GM12878 (cell line): ENCODE data around the gene PARVA. TPM values are rescaled to one million over a fixed set of nuclear protein-coding genes. Genes with fewer than 3 reads are reported as not detected.

ENCODE experiments used
- ATAC-seq: fragments of 200-7000 bp; cut with Tn5 transposase; 3 replicates; pipeline ENCODE4 v1.9.1; 2020; ENCODE audit warnings: mild to moderate bottlenecking, moderate library complexity
- BruUV-seq: library from RNA; stranded (reverse); fragments of 400-500 nt; replicated peaks from 2 replicates; lab custom pipeline; 2021; lab: Mats Ljungman, UMichigan
- CTCF ChIA-PET: fragments of 300-600 bp; sonication (Branson Sonifier 250); formaldehyde crosslinking; extraction: SDS; loops from one replicate; lab custom pipeline; 2021; ENCODE audit warnings: inconsistent platforms; lab: Yijun Ruan, JAX
- POLR2A ChIA-PET: fragments of 350-600 bp; formaldehyde crosslinking; extraction: SDS; loops from one replicate; lab custom pipeline; 2021; ENCODE audit warnings: inconsistent platforms; lab: Charles Lee
- RAD21 ChIA-PET: fragments of 300-600 bp; sonication (Branson Sonifier 250); formaldehyde crosslinking; loops from one replicate; lab custom pipeline; 2023; ENCODE audit warnings: antibody characterized with exemption; ENCODE audit not compliant: unreplicated experiment; lab: Charles Lee
- SMC1A ChIA-PET: fragments of 300-600 bp; sonication (Branson Sonifier 250); formaldehyde crosslinking; loops from one replicate; lab custom pipeline; 2023; ENCODE audit not compliant: unreplicated experiment, uncharacterized antibody; lab: Charles Lee
- DNase-seq: peaks from one replicate; pipeline ENCODE4 v3.0.0-alpha.2; 2011; ENCODE audit warnings: low read depth, low spot score
- FAIRE-seq: peaks from 3 replicates; lab custom pipeline; 2011; peaks lifted over from hg19 to GRCh38; lab: Jason Lieb, UNC
- H2AFZ ChIP-seq: 2 replicates; pipeline ENCODE4 v1.6.0; 2011; ENCODE audit warnings: low read depth, low read length, control low read depth; ENCODE audit not compliant: control insufficient read depth
- H3K27ac ChIP-seq: 2 replicates; pipeline ENCODE4 v1.5.1; 2011; ENCODE audit warnings: control low read depth; ENCODE audit not compliant: control insufficient read depth, insufficient read depth
- H3K27me3 ChIP-seq, 2 experiments: replicated peaks in 1 of 2; 2 replicates each; pipeline versions ENCODE4 v1.6.0 to v1.6.1; 2011; ENCODE audit warnings: low read length in 1 of 2; ENCODE audit not compliant: control insufficient read depth in 2 of 2, insufficient read depth in 2 of 2
- H3K36me3 ChIP-seq, 2 experiments: 2 replicates each; pipeline ENCODE4 v1.5.1; 2011; ENCODE audit warnings: low read length in 1 of 2; ENCODE audit not compliant: control insufficient read depth in 2 of 2, insufficient read depth in 2 of 2
- H3K4me1 ChIP-seq: 2 replicates; pipeline ENCODE4 v1.6.1; 2011; ENCODE audit warnings: mild to moderate bottlenecking, low read length, moderate library complexity, mixed read lengths; ENCODE audit not compliant: control insufficient read depth, insufficient read depth
- H3K4me2 ChIP-seq: 2 replicates; pipeline ENCODE4 v1.6.0; 2011; ENCODE audit warnings: control low read depth; ENCODE audit not compliant: control insufficient read depth, insufficient read depth
- H3K4me3 ChIP-seq: fragments of 200-600 bp; sonication (generic); 2 replicates; pipeline ENCODE4 v1.5.1; 2016
- H3K79me2 ChIP-seq: 2 replicates; pipeline ENCODE4 v1.6.0; 2011; ENCODE audit warnings: low read length; ENCODE audit not compliant: control insufficient read depth, insufficient read depth
- H3K9ac ChIP-seq: 2 replicates; pipeline ENCODE4 v1.8.0; 2011; ENCODE audit warnings: low read length, control low read depth, mixed read lengths; ENCODE audit not compliant: control insufficient read depth, insufficient read depth
- H3K9me3 ChIP-seq: replicated peaks from 3 replicates; pipeline ENCODE4 v1.5.1; 2011; ENCODE audit warnings: mild to moderate bottlenecking, low read length; ENCODE audit not compliant: control insufficient read depth, insufficient read depth
- H4K20me1 ChIP-seq: 2 replicates; pipeline ENCODE4 v1.6.0; 2011; ENCODE audit not compliant: control insufficient read depth, insufficient read depth
- BMI1 ChIP-seq: fragments of 450-650 bp; IDR thresholded peaks from 2 replicates; pipeline ENCODE4 v1.6.1; 2016; ENCODE audit warnings: mild to moderate bottlenecking, moderate library complexity, borderline replicate concordance
- EGR1 ChIP-seq, 2 experiments: IDR thresholded peaks; 1 replicate in 1 of 2; 2 replicates in 1 of 2; pipeline ENCODE4 v1.6.1; 2011 to 2012; ENCODE audit warnings: low read depth in 2 of 2, low read length in 2 of 2, borderline replicate concordance in 1 of 2, mild to moderate bottlenecking in 1 of 2, moderate library complexity in 1 of 2
- HDAC6 ChIP-seq: fragments of 200-600 bp; sonication (generic); IDR thresholded peaks from one replicate; pipeline ENCODE4 v1.8.0; 2017; ENCODE audit warnings: antibody characterized with exemption; ENCODE audit not compliant: unreplicated experiment
- MEF2A ChIP-seq: IDR thresholded peaks from 2 replicates; pipeline ENCODE4 v1.6.1; 2011; ENCODE audit warnings: low read depth, mild to moderate bottlenecking, low read length, moderate library complexity; ENCODE audit not compliant: insufficient read depth
- RBBP5 ChIP-seq: fragments of 200-600 bp; sonication (generic); conservative IDR thresholded peaks from 2 replicates; pipeline ENCODE4 v1.6.1; 2016
- ZNF24 ChIP-seq: fragments of 450-650 bp; IDR thresholded peaks from 2 replicates; pipeline ENCODE4 v1.6.1; 2017; ENCODE audit warnings: antibody characterized with exemption, mild to moderate bottlenecking
- ZNF384 ChIP-seq: IDR thresholded peaks from 2 replicates; pipeline ENCODE4 v1.6.1; 2012; ENCODE audit warnings: low read depth, mild to moderate bottlenecking, low read length, improper control_type of control experiment, borderline replicate concordance
- WGBS: methylation state at CpG from one replicate; pipeline ENCODE4 v1.1.6; 2016; ENCODE audit warnings: low lambda C conversion rate; ENCODE audit not compliant: insufficient replicate concordance, insufficient coverage; ENCODE audit errors: missing lambda C conversion rate; 5-methylcytosine and 5-hydroxymethylcytosine counted together
- in situ Hi-C: fragments of 300-500 bp; cut with MboI; formaldehyde crosslinking; loops from 9 replicates; pipeline ENCODE4 v1.14.3; 2018; ENCODE audit warnings: mixed read lengths
- intact Hi-C: fragments of 100-400 bp; cut with micrococcal nuclease; formaldehyde crosslinking; loops from one replicate; pipeline ENCODE4 v1.14.2; 2022; ENCODE audit not compliant: unreplicated experiment
- polyA plus RNA-seq, 11 experiments: library from polyadenylated mRNA; depleted of rRNA in 4 of 11; unstranded in 6 of 11; stranded (reverse) in 5 of 11; fragments of >200 nt; fragmentation: Nextera tagmentation in 4 of 11; fragmentation: Illumina TruSeq in 1 of 11; extraction: Ambion mirVana in 4 of 11; extraction: Trizol in 1 of 11; gene quantifications; 1 replicate in 1 of 11; 2 replicates in 10 of 11; pipeline versions ENCODE4 v1.2.1 to v1.2.3, GENCODE V29; 2011 to 2016; ENCODE audit warnings: inconsistent platforms in 2 of 11, missing spikeins in 2 of 11, low read depth in 1 of 11
- total RNA-seq, 4 experiments: library from RNA; depleted of rRNA in 3 of 4; stranded (reverse); fragments of >200 nt in 3 of 4; fragmentation: Illumina TruSeq in 1 of 4; extraction: Trizol in 1 of 4; gene quantifications; 2 replicates each; pipeline versions ENCODE4 v1.2.1 to v1.2.3, GENCODE V29; 2013 to 2021
- TF ChIP-seq, protein P1 (sequence below): IDR thresholded peaks from 2 replicates; pipeline ENCODE4 v1.6.1; 2012; ENCODE audit warnings: mild to moderate bottlenecking, low read depth, low read length
- TF ChIP-seq, protein P2 (sequence below): IDR thresholded peaks from 2 replicates; pipeline ENCODE4 v1.6.1; 2011; ENCODE audit warnings: low read depth, low read length, improper control_type of control experiment, borderline replicate concordance
- TF ChIP-seq, protein P3 (sequence below): fragments of 450-650 bp; formaldehyde crosslinking; IDR thresholded peaks from 2 replicates; pipeline ENCODE4 v1.4.0; 2020; ENCODE audit warnings: mild to moderate bottlenecking, moderate library complexity

The PARVA gene
- total and polyA plus RNA-seq, 10 of the 15 experiments (the other 5 are each of a cell fraction or from before 2014, with no cell fraction given), result 0.01 to 0.44 (median 0.03) TPM; not detected in 7

DNA sequence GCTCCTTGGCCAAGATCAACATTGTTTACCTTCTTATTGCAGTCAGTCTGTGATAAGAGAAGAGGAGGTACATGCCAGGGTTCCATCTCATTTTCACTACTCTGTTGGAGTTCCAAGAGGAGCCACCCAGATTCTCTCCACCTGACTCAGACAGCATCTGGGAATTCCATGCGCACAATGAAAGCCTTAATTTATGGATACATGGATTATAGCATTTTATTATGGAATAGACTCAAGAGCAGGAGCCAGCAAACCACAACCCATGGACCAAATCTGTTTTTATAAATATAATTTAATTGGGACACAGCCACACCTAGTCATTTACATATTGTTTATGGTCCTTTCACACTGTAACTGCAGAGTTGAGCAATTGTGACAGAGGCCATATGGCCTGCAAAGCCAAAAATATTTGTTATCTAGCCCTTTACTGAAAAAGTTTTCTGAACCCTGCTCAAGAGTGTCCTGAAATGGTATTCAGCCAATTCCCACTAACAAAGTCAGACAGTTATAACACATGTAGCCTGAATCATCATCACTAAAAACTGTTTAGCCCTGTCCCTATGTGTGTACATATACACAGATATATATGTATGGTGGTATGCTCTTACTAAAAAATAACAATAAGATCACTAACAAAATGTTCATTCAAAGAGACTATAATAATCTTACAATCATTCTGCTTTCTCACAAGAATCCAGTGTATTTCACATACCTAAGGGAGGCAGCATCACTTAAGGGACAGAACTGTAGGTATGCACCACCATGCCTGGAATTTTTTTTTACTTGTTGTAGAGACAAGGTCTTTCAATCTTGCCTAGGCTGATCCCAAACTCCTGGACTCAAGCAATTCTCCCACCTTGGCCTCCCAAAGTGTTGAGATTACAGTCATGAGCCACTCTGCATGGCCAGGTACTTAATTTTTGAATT, 192.4 kb downstream of the PARVA start:
- Histone ChIP-seq H3K27ac (no peak overlapping the region), H3K36me3 (no peaks in the 10 kb centered on the region), H3K4me1 (no peaks in the 10 kb centered on the region), H3K79me2 (no peaks in the 10 kb centered on the region), H3K4me3 (no peak overlapping the region), H2AFZ (no peak overlapping the region), H3K9ac (no peak overlapping the region), H3K27me3 (no peaks in the 10 kb centered on the region), H3K9me3 (no peaks in the 10 kb centered on the region), H4K20me1 (no peaks in the 10 kb centered on the region), H3K4me2 (no peak overlapping the region)
- BruUV-seq, result no TSS peak
- no peak for DNase-seq
- ChIA-PET POLR2A (no interaction called here), SMC1A (interaction anchor here (1.7 kb wide), 1 partner anchor 30 kb away, joined by 4 read pairs; no protein-coding TSS in a partner anchor), CTCF (interaction anchor here (0.5 kb wide), 1 partner anchor 307 kb away, joined by 3 read pairs; no protein-coding TSS in a partner anchor), RAD21 (no interaction called here)
- 91% methylated on average over 1 of the region's 1 CpG for WGBS
- intact Hi-C loops (no loop called here), in situ Hi-C loops (no loop called here)
- TF ChIP-seq MEF2A (no peak), HDAC6 (no peak), RBBP5 (no peak), ZNF384 (no peak), ZNF24 (no peak), BMI1 (no peak), EGR1 (IDR thresholded peaks at IDR 0.05; ENCODE audit: borderline replicate concordance in 1 of 2, low read depth in 2 of 2, low read length in 2 of 2) (no peak)
- TF ChIP-seq, protein P1, sequence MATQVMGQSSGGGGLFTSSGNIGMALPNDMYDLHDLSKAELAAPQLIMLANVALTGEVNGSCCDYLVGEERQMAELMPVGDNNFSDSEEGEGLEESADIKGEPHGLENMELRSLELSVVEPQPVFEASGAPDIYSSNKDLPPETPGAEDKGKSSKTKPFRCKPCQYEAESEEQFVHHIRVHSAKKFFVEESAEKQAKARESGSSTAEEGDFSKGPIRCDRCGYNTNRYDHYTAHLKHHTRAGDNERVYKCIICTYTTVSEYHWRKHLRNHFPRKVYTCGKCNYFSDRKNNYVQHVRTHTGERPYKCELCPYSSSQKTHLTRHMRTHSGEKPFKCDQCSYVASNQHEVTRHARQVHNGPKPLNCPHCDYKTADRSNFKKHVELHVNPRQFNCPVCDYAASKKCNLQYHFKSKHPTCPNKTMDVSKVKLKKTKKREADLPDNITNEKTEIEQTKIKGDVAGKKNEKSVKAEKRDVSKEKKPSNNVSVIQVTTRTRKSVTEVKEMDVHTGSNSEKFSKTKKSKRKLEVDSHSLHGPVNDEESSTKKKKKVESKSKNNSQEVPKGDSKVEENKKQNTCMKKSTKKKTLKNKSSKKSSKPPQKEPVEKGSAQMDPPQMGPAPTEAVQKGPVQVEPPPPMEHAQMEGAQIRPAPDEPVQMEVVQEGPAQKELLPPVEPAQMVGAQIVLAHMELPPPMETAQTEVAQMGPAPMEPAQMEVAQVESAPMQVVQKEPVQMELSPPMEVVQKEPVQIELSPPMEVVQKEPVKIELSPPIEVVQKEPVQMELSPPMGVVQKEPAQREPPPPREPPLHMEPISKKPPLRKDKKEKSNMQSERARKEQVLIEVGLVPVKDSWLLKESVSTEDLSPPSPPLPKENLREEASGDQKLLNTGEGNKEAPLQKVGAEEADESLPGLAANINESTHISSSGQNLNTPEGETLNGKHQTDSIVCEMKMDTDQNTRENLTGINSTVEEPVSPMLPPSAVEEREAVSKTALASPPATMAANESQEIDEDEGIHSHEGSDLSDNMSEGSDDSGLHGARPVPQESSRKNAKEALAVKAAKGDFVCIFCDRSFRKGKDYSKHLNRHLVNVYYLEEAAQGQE, result no peak
- TF ChIP-seq, protein P2, sequence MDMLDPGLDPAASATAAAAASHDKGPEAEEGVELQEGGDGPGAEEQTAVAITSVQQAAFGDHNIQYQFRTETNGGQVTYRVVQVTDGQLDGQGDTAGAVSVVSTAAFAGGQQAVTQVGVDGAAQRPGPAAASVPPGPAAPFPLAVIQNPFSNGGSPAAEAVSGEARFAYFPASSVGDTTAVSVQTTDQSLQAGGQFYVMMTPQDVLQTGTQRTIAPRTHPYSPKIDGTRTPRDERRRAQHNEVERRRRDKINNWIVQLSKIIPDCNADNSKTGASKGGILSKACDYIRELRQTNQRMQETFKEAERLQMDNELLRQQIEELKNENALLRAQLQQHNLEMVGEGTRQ, result no peak
- TF ChIP-seq, protein P3, sequence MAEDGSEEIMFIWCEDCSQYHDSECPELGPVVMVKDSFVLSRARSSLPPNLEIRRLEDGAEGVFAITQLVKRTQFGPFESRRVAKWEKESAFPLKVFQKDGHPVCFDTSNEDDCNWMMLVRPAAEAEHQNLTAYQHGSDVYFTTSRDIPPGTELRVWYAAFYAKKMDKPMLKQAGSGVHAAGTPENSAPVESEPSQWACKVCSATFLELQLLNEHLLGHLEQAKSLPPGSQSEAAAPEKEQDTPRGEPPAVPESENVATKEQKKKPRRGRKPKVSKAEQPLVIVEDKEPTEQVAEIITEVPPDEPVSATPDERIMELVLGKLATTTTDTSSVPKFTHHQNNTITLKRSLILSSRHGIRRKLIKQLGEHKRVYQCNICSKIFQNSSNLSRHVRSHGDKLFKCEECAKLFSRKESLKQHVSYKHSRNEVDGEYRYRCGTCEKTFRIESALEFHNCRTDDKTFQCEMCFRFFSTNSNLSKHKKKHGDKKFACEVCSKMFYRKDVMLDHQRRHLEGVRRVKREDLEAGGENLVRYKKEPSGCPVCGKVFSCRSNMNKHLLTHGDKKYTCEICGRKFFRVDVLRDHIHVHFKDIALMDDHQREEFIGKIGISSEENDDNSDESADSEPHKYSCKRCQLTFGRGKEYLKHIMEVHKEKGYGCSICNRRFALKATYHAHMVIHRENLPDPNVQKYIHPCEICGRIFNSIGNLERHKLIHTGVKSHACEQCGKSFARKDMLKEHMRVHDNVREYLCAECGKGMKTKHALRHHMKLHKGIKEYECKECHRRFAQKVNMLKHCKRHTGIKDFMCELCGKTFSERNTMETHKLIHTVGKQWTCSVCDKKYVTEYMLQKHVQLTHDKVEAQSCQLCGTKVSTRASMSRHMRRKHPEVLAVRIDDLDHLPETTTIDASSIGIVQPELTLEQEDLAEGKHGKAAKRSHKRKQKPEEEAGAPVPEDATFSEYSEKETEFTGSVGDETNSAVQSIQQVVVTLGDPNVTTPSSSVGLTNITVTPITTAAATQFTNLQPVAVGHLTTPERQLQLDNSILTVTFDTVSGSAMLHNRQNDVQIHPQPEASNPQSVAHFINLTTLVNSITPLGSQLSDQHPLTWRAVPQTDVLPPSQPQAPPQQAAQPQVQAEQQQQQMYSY, result no peak
- no peak for FAIRE-seq
- ATAC-seq, result no peak
